HG02678 (cell line): ENCODE data around the gene CAMK1D.

ENCODE experiments used
- ATAC-seq: cut with Tn5 transposase; IDR thresholded peaks from one replicate; pipeline ENCODE4 v1.9.1; 2021; ENCODE audit warnings: mild to moderate bottlenecking, moderate library complexity; ENCODE audit not compliant: unreplicated experiment

The CAMK1D gene

GRCh38 chr10:12397941-12398340 is 48.6 kb downstream of the CAMK1D start:
- ATAC-seq = no peak

- ATAC-seq = no peak
Observed at GRCh38 chr10:12400266-12400931, 51.1 kb downstream of the CAMK1D start.

GRCh38 chr10:12401466-12401865 is 52.1 kb downstream of the CAMK1D start:
- ATAC-seq = no peak

- no peak for ATAC-seq
Observed at GRCh38 chr10:12403119-12403518, 53.8 kb downstream of the CAMK1D start.

- ATAC-seq = no peak
Observed at GRCh38 chr10:12405342-12406320, 56.3 kb downstream of the CAMK1D start.

GRCh38 chr10:12406764-12407400 is 57.5 kb downstream of the CAMK1D start:
- ATAC-seq = no peak

- ATAC-seq = no peak
Observed at GRCh38 chr10:12408472-12408871, 59.1 kb downstream of the CAMK1D start.

- no peak for ATAC-seq
Observed at GRCh38 chr10:12409161-12409560, 59.8 kb downstream of the CAMK1D start.

GRCh38 chr10:12409613-12410012 is 60.3 kb downstream of the CAMK1D start:
- no peak for ATAC-seq

GRCh38 chr10:12412666-12413368 is 63.5 kb downstream of the CAMK1D start:
- no peak for ATAC-seq

- ATAC-seq = no peak
Observed at GRCh38 chr10:12413369-12413711, 64.0 kb downstream of the CAMK1D start.

GRCh38 chr10:12414278-12414989 is 65.1 kb downstream of the CAMK1D start:
- no peak for ATAC-seq

GRCh38 chr10:12416344-12417050 is 67.2 kb downstream of the CAMK1D start:
- ATAC-seq = no peak

- ATAC-seq = no peak
Observed at GRCh38 chr10:12417331-12417730, 68.0 kb downstream of the CAMK1D start.

- ATAC-seq = no peak
Observed at GRCh38 chr10:12418000-12418399, 68.7 kb downstream of the CAMK1D start.

- no peak for ATAC-seq
Observed at GRCh38 chr10:12418725-12419261, 69.4 kb downstream of the CAMK1D start.

- ATAC-seq = no peak
Observed at GRCh38 chr10:12419262-12419847, 70.0 kb downstream of the CAMK1D start.

- no peak for ATAC-seq
Observed at GRCh38 chr10:12420530-12421120, 71.3 kb downstream of the CAMK1D start.

GRCh38 chr10:12422189-12422588 is 72.8 kb downstream of the CAMK1D start:
- no peak for ATAC-seq
